RKO (cell line): ENCODE data around the gene CTDSPL.

Experiments used
- DNase-seq: peaks from one replicate; pipeline ENCODE4 v3.0.0-alpha.2; 2016; ENCODE audit warnings: low spot score

CTDSPL gene

GRCh38 chr3:37891227-37891626 lies 29.5 kb downstream of the CTDSPL start:
- no peak for DNase-seq

GRCh38 chr3:37892927-37893600 lies 31.4 kb downstream of the CTDSPL start:
- no peak for DNase-seq

- DNase-seq, result no peak
Observed at GRCh38 chr3:37896827-37897226, 35.1 kb downstream of the CTDSPL start.

- no peak for DNase-seq
Observed at GRCh38 chr3:37897763-37898162, 36.1 kb downstream of the CTDSPL start.

- DNase-seq, result no peak
Observed at GRCh38 chr3:37898424-37898823, 36.7 kb downstream of the CTDSPL start.

GRCh38 chr3:37899101-37899707 lies 37.5 kb downstream of the CTDSPL start:
- no peak for DNase-seq

GRCh38 chr3:37899711-37900306 lies 38.1 kb downstream of the CTDSPL start:
- DNase-seq, result no peak

GRCh38 chr3:37901721-37902120 lies 40.0 kb downstream of the CTDSPL start:
- DNase-seq, result no peak

- no peak for DNase-seq
Observed at GRCh38 chr3:37902674-37903073, 41.0 kb downstream of the CTDSPL start.

GRCh38 chr3:37903320-37903719 lies 41.6 kb downstream of the CTDSPL start:
- DNase-seq, result no peak

GRCh38 chr3:37903734-37904133 lies 42.1 kb downstream of the CTDSPL start:
- DNase-seq, result no peak

GRCh38 chr3:37904601-37905000 lies 42.9 kb downstream of the CTDSPL start:
- peak; percentile 19 for DNase-seq

GRCh38 chr3:37905346-37905745 lies 43.7 kb downstream of the CTDSPL start:
- DNase-seq, result no peak

GRCh38 chr3:37905987-37906674 lies 44.5 kb downstream of the CTDSPL start:
- DNase-seq, result no peak

- no peak for DNase-seq
Observed at GRCh38 chr3:37906734-37907282, 45.1 kb downstream of the CTDSPL start.

GRCh38 chr3:37907371-37907770 lies 45.7 kb downstream of the CTDSPL start:
- no peak for DNase-seq

GRCh38 chr3:37907906-37908305 lies 46.2 kb downstream of the CTDSPL start:
- no peak for DNase-seq

- DNase-seq, result no peak
Observed at GRCh38 chr3:37909067-37909911, 47.6 kb downstream of the CTDSPL start.

GRCh38 chr3:37910671-37911400 lies 49.2 kb downstream of the CTDSPL start:
- DNase-seq, result no peak

- no peak for DNase-seq
Observed at GRCh38 chr3:37912052-37912733, 50.5 kb downstream of the CTDSPL start.
